HG03280 (cell line): ENCODE results near the gene ZMYND8.
"Not testable (repeated sequence)": the region's sequence is repeated elsewhere in the genome, so short reads cannot be mapped to it uniquely, and the experiment has no call there.

Experiments used
- ATAC-seq: cut with Tn5 transposase; IDR thresholded peaks from one replicate; pipeline ENCODE4 v1.9.1; 2021; ENCODE audit warnings: mild to moderate bottlenecking, moderate library complexity; ENCODE audit not compliant: unreplicated experiment

Gene ZMYND8

GRCh38 chr20:47211036-47211435 is 145.5 kb downstream of the ZMYND8 start:
- ATAC-seq: no peak

GRCh38 chr20:47210470-47210869 is 146.0 kb downstream of the ZMYND8 start:
- no peak for ATAC-seq

GRCh38 chr20:47209982-47210381 is 146.5 kb downstream of the ZMYND8 start:
- no peak for ATAC-seq

GRCh38 chr20:47208534-47209174 is 147.8 kb downstream of the ZMYND8 start:
- no peak for ATAC-seq

- no peak for ATAC-seq
Measured at GRCh38 chr20:47206962-47207641, 149.4 kb downstream of the ZMYND8 start.

- not testable (repeated sequence) for ATAC-seq
Measured at GRCh38 chr20:47206552-47206951, 149.9 kb downstream of the ZMYND8 start.

GRCh38 chr20:47205577-47206123 is 150.8 kb downstream of the ZMYND8 start:
- ATAC-seq: peak; percentile 65

GRCh38 chr20:47204850-47205122 is 151.7 kb downstream of the ZMYND8 start:
- ATAC-seq: not testable (repeated sequence)

- ATAC-seq: no peak
Measured at GRCh38 chr20:47204008-47204849, 152.3 kb downstream of the ZMYND8 start.

GRCh38 chr20:47202733-47203667 is 153.5 kb downstream of the ZMYND8 start:
- ATAC-seq: no peak

- no peak for ATAC-seq
Measured at GRCh38 chr20:47201074-47201730, 155.3 kb downstream of the ZMYND8 start.

- ATAC-seq: no peak
Measured at GRCh38 chr20:47198996-47199552, 157.4 kb downstream of the ZMYND8 start.

- no peak for ATAC-seq
Measured at GRCh38 chr20:47198254-47198671, 158.2 kb downstream of the ZMYND8 start.

GRCh38 chr20:47196091-47197081 is 160.1 kb downstream of the ZMYND8 start:
- ATAC-seq: no peak

- no peak for ATAC-seq
Measured at GRCh38 chr20:47195573-47195972, 160.9 kb downstream of the ZMYND8 start.

- no peak for ATAC-seq
Measured at GRCh38 chr20:47191956-47192355, 164.5 kb downstream of the ZMYND8 start.

GRCh38 chr20:47191074-47191673 is 165.3 kb downstream of the ZMYND8 start:
- ATAC-seq: no peak

GRCh38 chr20:47189060-47189459 is 167.4 kb downstream of the ZMYND8 start:
- ATAC-seq: no peak
